Placental pericyte (primary cell): Measurements from ENCODE around the gene TPRX2. TPM values are rescaled to one million over a fixed set of nuclear protein-coding genes. Genes with fewer than 3 reads are reported as not detected.

ENCODE experiments used
- total RNA-seq: library from RNA; depleted of rRNA; stranded (reverse); fragments of >200 nt; gene quantifications from 2 replicates; pipeline ENCODE4 v1.2.3, GENCODE V29; 2012

The TPRX2 gene
- not detected in 2 replicates for total RNA-seq

GRCh38 chr19:47858646-47859285 is at the start of gene TPRX2:
Gene TPRX2, plus strand, starts transcription at chr19:47859235. Its CDS starts 12 bp downstream, at chr19:47859247.

GRCh38 chr19:47821460-47822020 is 37.5 kb upstream of the TPRX2 start, which contains the start of gene CRX:
Gene CRX, plus strand, starts transcription at chr19:47821937. Its CDS starts 12,507 bp downstream, at chr19:47834444.

GRCh38 chr19:47886010-47886559 is 27.1 kb downstream of the TPRX2 start, which contains the start of gene SULT2A1:
Gene SULT2A1, minus strand, starts transcription at chr19:47886315. Its CDS starts 58 bp downstream, at chr19:47886257.

Other genes starting within 250 kb of the TPRX2 start
- gene EHD2, start 145.8 kb upstream of the TPRX2 start, total RNA-seq, result 112 and 162 TPM in 2 replicates
- 65.0 and 111 TPM in 2 replicates for gene NOP53, start 113.7 kb upstream of the TPRX2 start, total RNA-seq
- 37.4 and 111 TPM in 2 replicates for gene SELENOW, start 80.5 kb upstream of the TPRX2 start, total RNA-seq
- not detected in 2 replicates for gene TPRX1, start 54.7 kb upstream of the TPRX2 start, total RNA-seq
- gene CRX, start 37.3 kb upstream of the TPRX2 start, total RNA-seq, result not detected in 2 replicates
- not detected in 2 replicates for gene SULT2A1, start 27.1 kb downstream of the TPRX2 start, total RNA-seq
- not detected in 2 replicates for gene BSPH1, start 132.9 kb downstream of the TPRX2 start, total RNA-seq
- not detected in 2 replicates for gene ELSPBP1, start 135.4 kb downstream of the TPRX2 start, total RNA-seq
- gene CABP5, start 184.8 kb downstream of the TPRX2 start, total RNA-seq, result not detected in 2 replicates